ENCODE results near the gene TIMM29.

DNA sequence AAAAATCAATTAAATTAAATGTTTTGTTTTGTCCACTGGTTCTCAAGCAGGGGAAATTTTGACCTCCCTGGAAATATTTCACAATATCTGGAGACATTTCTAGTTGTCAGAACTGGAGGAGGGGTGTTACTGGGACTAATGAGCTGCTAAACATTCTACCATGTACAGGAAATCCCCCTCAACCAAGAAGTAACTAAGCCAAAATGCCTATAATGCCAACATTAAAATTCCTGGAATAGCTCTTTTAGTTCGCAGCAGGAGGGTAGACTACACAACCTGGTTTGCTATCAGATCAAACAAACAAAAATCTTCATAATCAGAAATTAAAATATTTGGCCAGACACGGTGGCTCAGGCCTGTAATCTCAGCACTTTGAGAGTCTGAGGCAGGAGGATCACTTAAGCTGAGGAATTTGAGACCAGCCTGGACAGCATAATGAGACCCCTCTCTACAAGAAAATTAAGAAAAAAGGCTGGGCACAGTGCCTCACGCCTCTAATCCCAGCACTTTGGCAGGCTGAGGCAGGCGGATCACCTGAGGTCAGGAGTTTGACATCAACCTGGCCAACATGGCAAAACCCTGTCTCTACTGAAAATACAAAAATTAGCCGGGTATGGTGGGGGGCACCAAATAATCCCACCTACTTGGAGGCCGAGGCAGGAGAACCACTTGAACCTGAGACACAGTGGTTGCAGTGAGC, 18.5 kb downstream of the TIMM29 start:
- no peak for TF ChIP-seq GATA2 (IDR thresholded peaks at IDR 0.05; ENCODE audit: low read depth, low read length)
- no peak for TF ChIP-seq GATA3 (IDR thresholded peaks at IDR 0.05; ENCODE audit: low read depth, low read length)
